HG02970 (cell line): Measurements from ENCODE around the gene CTNNB1.
A peak's percentile ranks its signal among the peaks of the same experiment; 100 is the strongest.

Experiments
- ATAC-seq: cut with Tn5 transposase; IDR thresholded peaks from one replicate; pipeline ENCODE4 v1.9.1; 2021; ENCODE audit warnings: mild to moderate bottlenecking, moderate library complexity, moderate number of reproducible peaks; ENCODE audit not compliant: unreplicated experiment, low FRiP score

CTNNB1 gene

DNA sequence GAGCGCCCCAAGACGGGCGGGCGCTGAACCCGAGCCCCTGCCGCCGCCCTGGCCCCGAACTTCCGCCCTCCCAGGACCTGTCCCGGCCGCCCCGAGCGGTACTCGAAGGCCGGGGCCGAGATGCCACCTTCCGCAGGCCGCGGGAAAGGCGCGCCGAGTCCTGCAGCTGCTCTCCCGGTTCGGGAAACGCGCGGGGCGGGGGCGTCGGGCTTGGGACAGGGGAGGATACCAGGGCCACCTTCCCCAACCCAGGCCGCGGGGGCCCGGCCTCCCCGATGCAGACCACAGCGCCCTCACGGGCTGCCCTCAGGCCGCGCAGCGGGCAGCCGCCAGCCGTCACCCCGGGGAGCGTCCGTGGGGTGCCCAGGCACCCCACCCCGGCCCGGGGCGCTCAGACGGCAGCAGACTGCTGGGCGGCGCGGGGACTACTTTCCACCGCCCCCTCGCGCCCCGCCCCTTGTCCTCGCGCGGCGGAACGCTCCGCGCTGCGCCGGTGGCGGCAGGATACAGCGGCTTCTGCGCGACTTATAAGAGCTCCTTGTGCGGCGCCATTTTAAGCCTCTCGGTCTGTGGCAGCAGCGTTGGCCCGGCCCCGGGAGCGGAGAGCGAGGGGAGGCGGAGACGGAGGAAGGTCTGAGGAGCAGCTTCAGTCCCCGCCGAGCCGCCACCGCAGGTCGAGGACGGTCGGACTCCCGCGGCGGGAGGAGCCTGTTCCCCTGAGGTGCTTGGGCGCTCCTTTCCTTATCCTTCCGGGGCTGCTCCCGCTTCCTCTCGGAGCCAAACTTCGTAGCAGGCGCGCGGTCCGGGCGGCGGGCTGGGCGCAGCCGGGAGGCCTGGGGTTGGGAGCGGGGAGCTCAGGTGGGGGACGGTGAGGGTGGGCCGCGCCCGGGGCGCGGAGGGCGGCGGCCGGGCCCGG is at the start of gene CTNNB1:
CTNNB1 (plus strand) TSS at position 556 of the 916 bp plus-strand sequence. CDS start 24,564 bp downstream, outside the sequence.
- ATAC-seq: peak; percentile 81

DNA sequence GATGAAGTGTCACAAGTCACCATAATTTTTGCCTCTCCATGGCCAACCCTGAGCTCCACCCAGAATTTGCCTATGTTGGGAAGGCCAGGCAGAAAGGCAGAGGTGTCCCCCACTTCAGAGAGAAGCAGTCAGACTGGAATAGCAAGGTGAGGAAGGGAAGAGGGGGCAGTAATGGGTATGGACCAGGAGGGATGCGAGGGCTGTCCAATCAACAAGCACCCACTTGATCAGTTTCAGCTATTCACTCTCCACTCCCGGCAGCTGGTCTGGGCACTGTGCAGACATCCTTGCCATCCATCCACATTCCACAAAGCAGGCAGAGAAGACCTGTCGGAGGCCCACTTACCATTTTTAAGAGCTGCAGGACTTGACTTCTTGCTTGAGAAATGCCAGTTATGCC is 43.5 kb upstream of the CTNNB1 start:
- ATAC-seq: no peak

DNA sequence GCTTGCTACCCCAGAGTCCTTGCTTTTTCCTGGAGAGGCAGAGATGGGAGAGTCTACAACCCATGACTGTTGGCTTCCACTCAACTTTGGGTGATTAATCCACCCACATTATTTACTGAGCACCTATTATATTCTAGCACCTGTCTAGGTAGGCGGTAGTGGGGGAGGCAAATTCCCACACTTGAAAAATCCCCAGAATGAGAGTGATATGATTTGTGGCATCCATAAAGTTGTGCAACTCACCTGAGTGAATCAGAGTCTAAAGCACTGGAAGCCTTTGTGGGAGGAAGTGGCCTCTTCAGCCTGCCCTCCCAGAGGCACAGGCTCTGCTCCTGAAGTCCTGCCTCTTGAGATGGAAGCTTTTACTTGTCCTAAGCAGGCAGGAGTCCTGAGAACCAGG is 40.4 kb upstream of the CTNNB1 start:
- ATAC-seq: no peak

DNA sequence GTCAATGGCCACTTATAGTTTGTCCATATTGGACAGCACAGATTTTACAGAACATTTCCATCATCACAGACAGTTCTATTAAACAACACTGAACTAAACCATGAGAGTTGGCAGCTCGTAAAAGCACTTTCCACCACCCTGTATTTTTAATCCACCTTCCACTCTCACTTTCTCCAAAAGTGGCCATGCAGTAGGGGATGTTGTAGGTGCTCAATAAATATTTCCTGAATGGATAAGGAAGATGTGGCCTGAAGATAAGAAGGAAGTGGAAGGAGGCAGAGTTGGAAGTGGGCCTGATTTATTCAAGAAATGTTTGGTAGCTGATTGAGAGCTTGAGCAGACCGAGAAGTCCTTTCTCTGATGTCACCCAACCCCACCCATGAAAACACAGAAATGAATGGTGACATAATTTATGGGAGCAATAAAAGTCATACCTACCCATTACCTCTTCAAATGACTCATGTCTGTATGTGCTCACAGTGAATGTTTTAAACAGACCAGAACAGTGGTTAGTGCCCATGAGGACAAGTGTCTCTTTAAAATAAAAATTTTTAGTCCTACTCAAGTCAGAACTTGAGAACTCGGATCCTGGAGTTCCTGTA is 39.6 kb upstream of the CTNNB1 start:
- no peak for ATAC-seq

DNA sequence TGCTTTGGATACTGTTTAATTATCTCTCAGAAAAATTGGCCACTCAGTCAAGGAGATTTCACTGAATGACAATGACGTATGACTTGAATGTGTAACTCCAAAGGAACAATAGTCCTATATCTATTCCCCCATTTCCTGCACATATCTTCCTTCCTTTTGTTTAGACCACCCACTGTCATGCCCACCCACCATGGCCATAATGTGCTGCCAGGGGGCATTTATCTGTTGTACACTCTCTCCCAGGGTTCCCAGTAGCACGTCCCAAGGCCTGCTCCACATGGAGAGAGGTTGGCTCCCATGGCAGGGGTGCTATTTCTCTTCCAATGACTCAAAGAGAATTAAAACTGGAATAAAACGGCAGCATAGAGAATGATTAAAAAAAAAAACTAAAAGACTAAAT is 36.8 kb upstream of the CTNNB1 start:
- ATAC-seq: no peak

DNA sequence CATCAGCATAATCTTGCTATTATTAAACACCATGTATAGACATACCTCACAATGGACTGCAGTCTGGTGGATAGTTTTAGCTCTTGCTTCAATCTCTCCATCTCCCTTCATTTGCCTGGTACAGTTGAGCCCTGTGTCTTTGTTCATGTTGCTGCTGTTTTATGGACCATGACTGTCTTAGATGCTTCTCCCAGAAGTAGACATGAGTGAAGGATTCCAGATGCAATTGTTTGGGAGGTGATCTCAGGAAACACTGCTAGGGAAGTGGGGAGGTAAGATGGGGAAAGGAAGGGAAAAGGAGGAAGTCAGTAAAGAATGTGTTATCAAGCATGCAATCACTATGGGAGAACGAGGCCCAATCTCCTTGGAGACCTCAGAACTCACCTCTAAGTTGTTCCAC is 36.3 kb upstream of the CTNNB1 start:
- ATAC-seq: no peak

DNA sequence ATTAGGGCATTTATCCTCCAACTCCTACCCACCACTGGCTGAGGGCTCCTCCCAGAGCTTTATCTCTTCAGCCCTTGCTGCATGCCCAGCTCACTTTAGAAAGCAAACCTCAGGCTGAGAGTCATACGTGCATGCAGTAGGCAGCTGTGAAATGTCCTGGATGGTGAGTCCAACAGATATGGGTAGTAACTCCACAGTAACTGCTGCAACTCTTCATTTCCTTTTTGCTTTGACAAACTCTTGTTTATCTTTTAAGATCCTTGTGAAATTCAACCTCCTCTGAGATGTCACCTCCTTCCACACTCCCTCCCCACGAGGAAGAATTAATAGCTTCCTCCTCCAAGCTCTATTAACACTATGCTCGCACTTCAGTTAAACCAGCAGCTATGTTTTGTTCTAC is 35.9 kb upstream of the CTNNB1 start:
- ATAC-seq: no peak

DNA sequence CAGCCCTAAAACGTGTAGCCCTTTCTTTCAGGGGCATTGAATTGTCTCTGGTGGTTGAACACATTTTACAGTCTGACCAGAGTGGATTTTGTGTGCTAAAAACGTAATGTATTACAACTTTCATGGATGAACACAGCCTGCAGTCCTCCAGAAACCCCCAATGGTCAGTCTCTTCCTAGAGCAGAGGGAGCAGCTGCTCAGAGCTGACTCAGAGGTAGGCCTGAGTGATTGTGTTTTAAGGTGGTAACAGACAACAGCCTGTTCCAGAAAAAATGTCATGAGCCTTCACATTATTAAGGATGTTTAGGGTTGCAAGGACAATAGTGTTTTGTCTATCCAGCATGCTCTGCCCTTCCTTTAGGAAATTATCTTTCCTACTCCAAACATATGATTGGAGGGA is 34.5 kb upstream of the CTNNB1 start:
- ATAC-seq: no peak

DNA sequence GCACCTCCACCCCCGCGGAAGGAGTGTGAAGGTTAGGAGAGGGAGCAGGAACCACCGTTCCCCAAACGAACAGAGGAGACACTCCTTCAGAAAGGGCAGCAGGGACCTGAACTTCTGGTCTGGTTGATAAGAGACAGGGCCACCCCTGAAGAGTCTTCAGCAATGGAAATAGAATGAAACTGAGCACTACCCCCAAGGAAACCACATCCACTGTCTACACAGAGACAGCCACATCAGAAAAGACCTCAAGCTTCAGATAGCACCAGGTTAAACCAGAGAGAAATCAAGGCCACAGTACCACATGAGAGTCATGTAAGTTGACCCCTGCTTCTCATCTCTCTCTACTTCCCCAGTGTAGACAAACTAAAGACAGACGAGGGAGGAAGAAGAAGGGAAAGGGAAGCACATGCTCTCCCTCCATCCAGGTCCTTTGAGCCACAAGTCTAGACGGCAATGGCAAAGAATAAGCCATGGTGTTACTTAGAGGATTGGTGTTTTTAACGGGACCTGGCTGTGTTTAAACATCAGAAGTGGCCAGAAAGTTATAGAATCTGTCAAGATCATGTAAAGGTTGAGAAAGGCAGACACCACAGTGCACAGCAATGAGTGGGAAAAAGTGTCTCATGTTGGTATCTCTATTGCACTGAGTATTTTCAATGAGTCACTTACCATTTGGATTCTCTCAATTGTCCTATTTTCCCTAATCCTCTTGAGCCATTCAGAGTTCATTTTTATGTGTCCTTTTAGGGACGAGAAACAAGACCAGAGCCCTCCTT is 31.4 kb upstream of the CTNNB1 start:
- ATAC-seq: no peak

DNA sequence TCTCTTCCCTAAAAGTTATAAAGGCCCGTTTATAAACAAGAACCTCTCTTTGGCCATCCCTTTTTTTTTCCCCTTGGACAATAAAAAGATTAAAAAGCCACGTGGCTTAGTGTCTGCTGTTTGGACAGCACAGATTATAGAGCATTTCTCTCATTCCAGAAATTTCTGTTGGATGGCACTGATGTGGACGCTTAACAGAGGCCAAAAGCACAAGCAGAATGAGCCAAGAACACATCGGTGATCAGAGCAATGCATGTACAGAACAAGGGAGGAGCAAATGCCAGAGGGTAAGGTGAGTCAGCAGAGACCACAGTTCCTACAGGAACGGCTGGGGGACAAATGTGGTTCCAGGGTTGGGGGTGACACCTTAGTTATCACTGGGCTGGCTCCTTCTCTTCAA is 30.3 kb upstream of the CTNNB1 start:
- ATAC-seq: no peak

DNA sequence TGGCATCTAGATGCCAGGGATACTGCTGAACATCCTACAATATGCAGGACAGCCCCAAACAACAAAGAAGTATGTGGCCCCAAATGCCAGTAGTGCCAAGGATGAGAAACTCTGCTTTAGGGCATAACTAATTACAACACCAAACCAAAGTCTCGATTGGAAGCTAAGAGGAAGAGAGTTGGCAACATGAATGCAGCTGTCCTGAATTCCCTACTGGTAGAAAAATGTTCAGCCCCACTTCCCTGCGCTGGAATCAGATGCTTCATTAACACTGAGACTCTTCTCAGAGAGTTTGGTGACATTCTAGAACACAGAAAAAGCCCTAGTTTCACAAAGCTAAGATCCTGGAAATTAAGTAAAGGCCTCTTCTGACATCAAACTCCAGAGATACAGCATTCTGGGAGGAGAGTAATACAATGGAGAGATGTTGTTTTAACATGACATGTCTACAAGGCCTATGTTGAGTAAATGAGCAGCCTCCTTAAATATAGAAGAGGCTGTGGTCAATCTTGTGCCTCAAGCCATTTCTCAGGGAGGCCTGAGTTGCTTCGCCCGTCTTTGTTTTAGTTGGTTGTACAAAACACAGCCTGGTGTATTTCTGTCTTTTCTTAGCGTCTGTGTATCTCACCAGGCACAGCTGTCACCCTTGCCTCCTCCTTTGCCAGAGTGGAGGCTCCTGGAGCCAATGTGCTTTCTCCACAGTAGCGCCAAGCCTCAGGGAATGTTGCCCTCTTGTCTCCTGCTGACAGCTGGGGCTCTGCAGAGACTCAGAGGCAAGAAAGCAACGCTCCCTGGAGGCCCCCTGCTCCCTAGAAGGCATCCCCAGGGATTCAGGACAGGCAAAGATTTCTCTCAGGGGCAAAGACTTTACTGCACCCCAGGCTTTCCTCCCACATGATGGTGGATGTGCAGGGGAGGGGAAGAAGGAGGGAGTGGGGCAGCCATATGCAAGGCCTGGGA is 25.1 kb upstream of the CTNNB1 start:
- no peak for ATAC-seq

DNA sequence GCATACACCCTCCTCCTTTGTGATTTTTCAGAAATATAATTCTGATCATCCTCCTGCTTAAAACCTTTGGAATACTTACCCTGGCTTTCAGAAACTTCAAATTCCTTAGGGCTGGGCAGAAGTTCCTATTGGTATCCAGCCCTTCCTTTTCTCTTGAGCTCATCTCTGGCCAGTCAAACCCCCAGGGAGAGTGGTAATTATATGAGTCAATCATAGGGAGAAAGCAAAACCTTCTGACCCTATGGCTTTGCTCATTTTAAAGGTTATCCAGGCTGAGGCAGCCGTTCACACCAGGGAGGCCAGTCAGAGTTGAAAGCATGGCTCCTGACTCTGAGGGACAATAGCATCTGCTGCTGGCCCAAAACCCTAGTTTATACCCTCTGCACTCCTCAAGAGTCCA is 23.9 kb upstream of the CTNNB1 start:
- ATAC-seq: no peak

DNA sequence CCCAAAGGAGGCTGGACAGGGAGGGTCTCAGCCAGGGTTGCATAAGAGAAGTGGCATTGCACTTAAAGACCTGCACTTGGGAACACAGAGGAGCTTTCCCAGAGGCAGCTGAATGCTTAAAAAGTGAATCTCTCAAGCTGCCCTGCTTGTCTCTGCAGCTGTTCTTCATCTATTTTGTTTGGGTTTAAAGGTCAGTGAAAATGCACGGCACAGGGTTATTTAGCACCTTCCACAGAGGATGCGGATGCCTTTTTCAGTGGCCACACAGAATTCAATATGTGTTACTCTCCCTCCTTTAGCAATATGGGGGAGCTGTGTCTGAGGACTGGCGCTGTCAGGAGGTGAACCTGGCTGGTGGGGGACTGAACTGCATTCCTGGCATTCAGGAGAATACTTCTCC is 22.7 kb upstream of the CTNNB1 start:
- ATAC-seq: no peak

DNA sequence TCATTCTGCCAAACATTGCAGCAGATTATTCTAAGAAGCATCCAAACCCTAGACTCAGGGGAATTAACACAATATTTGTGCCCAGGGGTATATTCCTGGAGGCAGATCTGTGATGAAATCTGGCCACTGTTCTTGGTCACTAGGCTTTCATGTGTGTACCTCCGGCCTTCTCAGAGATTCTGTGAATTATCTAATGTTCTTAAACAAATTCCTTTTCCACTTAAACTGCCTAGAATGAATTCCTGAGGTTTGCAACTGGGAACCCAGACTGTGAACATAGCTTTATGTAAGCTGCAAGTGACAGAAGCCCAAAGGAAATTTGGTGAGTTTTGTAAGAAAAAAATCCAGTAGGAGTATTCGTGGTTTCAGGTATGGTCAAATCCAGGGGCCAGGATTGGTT is 20.7 kb upstream of the CTNNB1 start:
- ATAC-seq: no peak

DNA sequence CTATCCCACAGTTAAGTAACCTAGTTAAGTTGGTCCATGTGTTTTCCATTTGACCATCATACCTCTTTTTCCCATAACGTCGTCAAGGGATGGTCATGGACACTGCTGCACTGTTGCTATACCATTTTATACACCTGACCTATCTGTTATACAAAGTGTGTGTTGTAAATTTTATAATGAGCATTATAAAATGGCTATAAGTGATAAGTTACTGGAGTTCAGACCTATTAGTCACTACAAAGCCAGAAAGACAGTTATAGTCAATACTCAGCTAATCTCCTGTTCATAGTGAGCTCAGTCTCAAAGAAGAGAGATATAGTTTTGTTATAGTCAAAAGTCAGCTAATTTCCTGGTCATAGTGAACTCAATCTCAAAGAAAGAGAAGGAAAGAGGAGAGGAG is 18.9 kb upstream of the CTNNB1 start:
- no peak for ATAC-seq

DNA sequence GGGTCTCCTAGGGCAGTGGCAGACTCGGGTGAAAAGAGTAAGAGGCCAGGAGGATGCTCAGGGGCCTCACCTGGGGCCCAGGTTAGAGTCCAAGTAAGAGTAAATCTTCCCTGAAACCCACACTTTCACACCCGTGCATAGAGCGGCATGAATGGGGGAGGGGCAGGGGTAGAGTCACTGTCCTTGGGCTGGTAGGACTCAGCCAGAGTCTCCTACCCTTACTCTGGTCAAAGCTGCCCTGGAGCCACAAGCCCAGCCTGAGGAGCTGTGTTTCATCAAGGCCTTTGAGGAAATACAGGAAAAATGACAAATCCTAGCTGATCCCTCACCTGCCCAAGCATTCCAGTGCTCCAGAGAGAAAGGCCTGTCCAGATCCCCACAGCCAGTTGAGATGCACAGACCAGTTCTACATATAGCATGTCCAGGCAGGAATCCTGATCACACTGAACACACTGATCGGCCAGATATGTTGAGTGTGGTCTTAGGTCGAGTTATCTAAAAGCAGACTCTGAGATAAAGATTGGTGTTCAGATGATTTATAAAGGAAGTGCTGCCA is 16.7 kb upstream of the CTNNB1 start:
- ATAC-seq: no peak

DNA sequence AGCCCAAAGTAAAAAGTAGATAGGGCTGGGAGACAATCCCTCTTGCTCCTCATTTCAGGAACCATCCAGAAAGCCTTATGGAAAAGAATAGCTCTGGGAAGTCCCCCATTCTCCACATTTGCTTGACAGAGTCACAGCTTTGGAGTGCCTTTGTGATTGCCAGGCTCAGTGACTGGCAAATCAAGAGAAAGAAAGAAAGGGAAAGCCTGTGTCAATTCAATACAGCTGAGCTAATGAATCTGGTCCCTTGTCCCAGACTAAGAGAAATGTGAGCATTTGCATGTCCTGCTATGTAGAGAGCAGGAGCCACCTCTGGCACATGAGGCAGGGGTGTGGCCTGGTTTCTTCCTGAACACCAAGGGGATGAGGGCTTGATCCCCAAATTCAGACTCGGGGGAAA is 14.9 kb upstream of the CTNNB1 start:
- no peak for ATAC-seq

DNA sequence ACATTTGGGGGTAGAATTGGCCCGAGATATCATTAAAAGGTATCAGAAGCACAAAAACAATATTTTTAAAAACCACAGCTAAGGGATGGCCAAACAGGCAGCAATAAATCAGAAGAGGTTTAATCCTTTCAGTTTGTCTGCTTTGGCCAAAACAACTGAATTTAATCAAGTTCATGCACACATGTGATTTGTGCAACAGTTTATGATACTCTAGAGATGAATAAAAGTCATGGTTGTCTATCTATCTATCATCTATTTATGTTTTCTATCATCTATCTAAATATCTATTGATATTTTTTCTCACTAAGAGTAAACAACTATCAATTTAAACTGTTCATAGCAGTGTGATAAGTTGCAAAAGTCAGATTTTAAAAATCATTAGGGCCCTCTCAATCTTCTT is 13.0 kb upstream of the CTNNB1 start:
- ATAC-seq: no peak

DNA sequence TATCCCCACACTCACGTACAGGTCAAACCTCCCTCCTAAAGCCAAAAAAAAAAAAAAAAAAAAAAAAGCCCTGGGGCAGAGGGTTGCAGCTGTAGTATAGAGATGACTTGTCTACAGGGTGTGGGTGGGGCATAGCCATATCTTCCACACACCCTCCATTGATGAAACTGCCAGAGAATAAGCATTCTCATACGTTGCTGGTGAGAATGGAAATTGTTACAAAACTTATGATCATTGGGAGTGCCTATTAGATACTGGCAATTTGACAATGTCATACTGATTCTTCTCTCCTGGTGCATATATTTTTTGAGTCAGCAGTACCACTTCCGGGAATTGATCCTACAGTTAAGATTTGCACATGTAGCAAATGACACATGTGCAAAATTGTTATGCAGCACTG is 11.0 kb upstream of the CTNNB1 start:
- no peak for ATAC-seq
